Ishikawa (cell line): ENCODE measurements around the gene SNAP25.

ENCODE experiments used
- TEAD4 ChIP-seq: IDR thresholded peaks from 2 replicates; pipeline ENCODE4 v1.6.1; 2012
- ZBTB7A ChIP-seq: IDR thresholded peaks from 2 replicates; pipeline ENCODE4 v1.6.1; 2012; ENCODE audit warnings: low read depth

DNA sequence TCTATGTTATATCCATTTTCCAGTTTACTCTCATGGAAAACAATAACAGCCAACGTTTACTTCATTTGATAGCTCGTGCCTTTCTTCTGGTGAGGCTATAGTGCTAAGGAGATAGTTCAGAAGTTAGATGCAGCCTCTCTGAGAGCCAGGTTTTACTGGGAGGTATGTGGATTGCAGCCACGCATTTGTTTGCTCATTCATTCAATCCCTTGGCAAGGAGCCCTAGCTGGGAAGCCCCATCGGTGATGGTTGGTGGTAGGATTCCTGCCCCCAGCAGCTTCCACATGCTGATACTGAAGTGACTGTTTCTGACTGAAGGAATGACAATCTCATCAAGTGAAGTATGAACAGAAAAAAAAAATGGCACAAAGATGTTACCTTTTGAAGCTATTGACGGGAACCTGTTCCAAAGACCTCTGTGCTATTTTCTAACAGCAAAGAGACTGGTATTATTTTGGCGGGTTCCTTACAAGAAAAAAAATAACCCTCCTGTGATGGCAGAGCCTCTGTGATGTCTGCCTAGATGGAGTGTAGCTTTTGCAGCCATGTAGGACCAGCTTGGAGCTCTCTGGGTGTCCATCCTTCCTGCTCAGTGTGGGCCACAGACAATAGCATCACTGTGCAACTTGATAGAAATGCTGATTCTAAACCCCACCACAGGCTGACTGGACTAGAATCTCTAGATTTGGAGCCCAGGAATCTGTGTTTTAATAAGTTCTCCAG, 30.6 kb downstream of the SNAP25 start:
- TF ChIP-seq TEAD4 (no peak), ZBTB7A (no peak)
